Activated CD4-positive, alpha-beta T cell treated with anti-CD3 and anti-CD28 coated beads, Interleukin-2, amount 10 ng/mL, durations not matched to agents 24 days and 14 days (primary cell): ENCODE measurements around the gene MGLL. TPM values are rescaled to one million over a fixed set of nuclear protein-coding genes. Genes with fewer than 3 reads are reported as not detected.

Source experiments
- DNase-seq: peaks from one replicate; pipeline ENCODE4 v3.0.0; 2022
- H3K27ac Mint-ChIP-seq: one replicate; pipeline ENCODE4 v1.8.0; 2022; ENCODE audit warnings: mild to moderate bottlenecking, mixed read lengths
- H3K27me3 Mint-ChIP-seq: one replicate; pipeline ENCODE4 v1.8.0; 2022; ENCODE audit warnings: mixed read lengths
- H3K36me3 Mint-ChIP-seq: one replicate; pipeline ENCODE4 v1.8.0; 2022; ENCODE audit warnings: low read depth, mild to moderate bottlenecking, mixed read lengths
- H3K4me1 Mint-ChIP-seq: one replicate; pipeline ENCODE4 v1.8.0; 2021; ENCODE audit warnings: mixed read lengths
- H3K4me3 Mint-ChIP-seq: one replicate; pipeline ENCODE4 v1.8.0; 2022; ENCODE audit warnings: mild to moderate bottlenecking, moderate library complexity, mixed read lengths
- H3K9me3 Mint-ChIP-seq: one replicate; pipeline ENCODE4 v1.8.0; 2021; ENCODE audit warnings: mixed read lengths
- intact Hi-C: fragments of 100-400 bp; cut with micrococcal nuclease; formaldehyde crosslinking; loops from one replicate; pipeline ENCODE4 v1.15.1; 2023
- total RNA-seq: library from RNA; stranded (reverse); gene quantifications from 2 replicates; pipeline ENCODE4 v1.2.3, GENCODE V29; 2022

MGLL gene
- total RNA-seq, 1 donor from 2014 or later, result 2.3 TPM

DNA sequence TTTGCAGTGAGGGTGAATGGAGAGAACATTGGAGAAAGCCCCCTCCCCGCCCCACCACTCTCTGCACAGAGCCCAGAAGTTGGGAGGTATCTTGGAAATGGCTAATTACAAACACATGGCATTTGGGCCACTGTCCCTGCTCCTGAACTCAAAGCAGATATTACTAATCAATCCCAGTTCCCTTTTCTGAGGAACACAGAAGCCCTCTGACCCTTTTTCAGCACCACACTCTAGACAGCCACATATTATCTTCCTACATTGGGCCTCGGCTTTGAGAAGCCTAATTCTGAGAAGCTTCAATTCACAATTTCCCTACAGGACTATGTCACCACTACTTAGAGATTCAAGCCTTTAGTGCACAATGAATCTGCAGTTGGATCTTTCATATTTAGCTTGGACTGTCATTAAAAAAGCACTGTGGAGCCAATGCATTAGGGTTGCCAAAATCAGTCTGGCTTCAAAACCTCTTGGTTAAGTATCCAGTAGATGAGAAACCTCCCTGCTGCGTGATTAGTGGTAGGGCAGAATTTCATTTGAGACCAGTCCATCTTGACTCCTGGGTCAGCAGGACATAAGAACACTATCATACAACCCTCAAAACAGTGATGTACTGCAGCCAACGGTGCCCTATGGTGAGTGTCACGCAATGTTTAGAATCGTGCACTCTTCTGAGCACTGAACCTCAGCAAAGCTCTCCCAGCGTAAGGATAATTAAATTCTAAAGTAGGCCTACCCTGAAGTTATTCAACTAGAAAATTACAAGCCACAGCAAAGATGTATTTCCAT is 26.1 kb downstream of the MGLL start:
- peaks cover 7% of the 10 kb centered on the region for H3K9me3 Mint-ChIP-seq
- peaks cover 4% of the 10 kb centered on the region for H3K27me3 Mint-ChIP-seq
- H3K4me3 Mint-ChIP-seq, result no peak overlapping the region
- intact Hi-C loops, result no loop called here
- no peak overlapping the region for H3K27ac Mint-ChIP-seq
- H3K4me1 Mint-ChIP-seq, result peaks cover 11% of the 10 kb centered on the region
- H3K36me3 Mint-ChIP-seq, result no peaks in the 10 kb centered on the region
- DNase-seq, result no peak

- Mint-ChIP-seq H3K27me3 (peaks cover 10% of the 10 kb centered on the region), H3K36me3 (no peaks in the 10 kb centered on the region), H3K4me1 (peaks cover 7% of the 10 kb centered on the region), H3K9me3 (peaks cover 7% of the 10 kb centered on the region), H3K4me3 (no peak overlapping the region), H3K27ac (no peak overlapping the region)
- DNase-seq, result no peak
- intact Hi-C loops, result no loop called here
Observed at GRCh38 chr3:127794972-127795371, 27.3 kb downstream of the MGLL start.

- H3K4me3 Mint-ChIP-seq, result no peak overlapping the region
- H3K27ac Mint-ChIP-seq, result no peak overlapping the region
- intact Hi-C loops, result no loop called here
- no peaks in the 10 kb centered on the region for H3K36me3 Mint-ChIP-seq
- no peak for DNase-seq
- H3K4me1 Mint-ChIP-seq, result peaks cover 5% of the 10 kb centered on the region
- peaks cover 10% of the 10 kb centered on the region for H3K27me3 Mint-ChIP-seq
- H3K9me3 Mint-ChIP-seq, result peaks cover 7% of the 10 kb centered on the region
Observed at GRCh38 chr3:127794402-127794801, 27.9 kb downstream of the MGLL start.

- no peak overlapping the region for H3K4me3 Mint-ChIP-seq
- intact Hi-C loops, result no loop called here
- H3K36me3 Mint-ChIP-seq, result no peaks in the 10 kb centered on the region
- peaks cover 7% of the 10 kb centered on the region for H3K9me3 Mint-ChIP-seq
- H3K27me3 Mint-ChIP-seq, result peaks cover 10% of the 10 kb centered on the region
- no peak for DNase-seq
- H3K4me1 Mint-ChIP-seq, result peaks cover 5% of the 10 kb centered on the region
- H3K27ac Mint-ChIP-seq, result no peak overlapping the region
Observed at GRCh38 chr3:127792541-127793292, 29.6 kb downstream of the MGLL start.

DNA sequence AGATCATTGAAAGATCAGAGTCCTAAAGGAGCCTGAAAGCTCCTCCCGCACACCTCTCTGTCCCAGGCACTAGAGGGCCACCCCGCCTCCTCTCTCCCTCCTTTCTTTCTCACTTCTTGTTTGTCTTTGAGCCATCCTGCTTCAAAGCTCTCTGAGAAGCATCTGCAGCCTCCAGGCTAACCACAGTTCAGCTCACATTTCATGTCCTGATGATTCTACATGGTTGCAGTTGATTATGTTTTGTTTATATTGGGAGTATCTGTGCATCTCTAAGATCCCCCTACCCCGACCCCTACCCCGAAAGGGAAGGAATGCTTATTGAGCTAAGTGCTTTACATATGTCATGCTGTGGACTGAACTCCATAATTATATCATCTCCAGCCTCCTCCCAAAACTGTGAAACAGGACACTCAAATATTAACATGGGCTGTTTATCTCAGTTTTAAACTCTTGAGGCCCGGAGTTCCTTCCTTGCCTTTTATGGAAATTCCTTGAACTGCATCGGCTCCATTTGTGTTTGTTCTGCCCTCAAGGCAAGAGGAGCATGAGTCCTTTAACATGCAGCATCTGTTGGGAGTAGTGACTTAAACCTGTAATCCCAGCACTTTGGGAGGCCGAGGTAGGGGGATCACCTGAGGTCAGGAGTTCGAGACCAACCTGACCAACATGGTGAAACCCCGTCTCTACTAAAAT is 30.9 kb downstream of the MGLL start:
- Mint-ChIP-seq H3K9me3 (peaks cover 7% of the 10 kb centered on the region), H3K27ac (no peak overlapping the region), H3K4me3 (no peak overlapping the region), H3K27me3 (peaks cover 10% of the 10 kb centered on the region), H3K4me1 (peaks cover 5% of the 10 kb centered on the region), H3K36me3 (no peaks in the 10 kb centered on the region)
- DNase-seq, result peak; percentile 74
- intact Hi-C loops, result no loop called here

- Mint-ChIP-seq H3K4me1 (peaks cover 5% of the 10 kb centered on the region), H3K27ac (no peak overlapping the region), H3K36me3 (no peaks in the 10 kb centered on the region), H3K27me3 (peaks cover 10% of the 10 kb centered on the region), H3K9me3 (peaks cover 7% of the 10 kb centered on the region), H3K4me3 (no peak overlapping the region)
- intact Hi-C loops, result no loop called here
- DNase-seq, result no peak
Observed at GRCh38 chr3:127790882-127791183, 31.5 kb downstream of the MGLL start.

DNA sequence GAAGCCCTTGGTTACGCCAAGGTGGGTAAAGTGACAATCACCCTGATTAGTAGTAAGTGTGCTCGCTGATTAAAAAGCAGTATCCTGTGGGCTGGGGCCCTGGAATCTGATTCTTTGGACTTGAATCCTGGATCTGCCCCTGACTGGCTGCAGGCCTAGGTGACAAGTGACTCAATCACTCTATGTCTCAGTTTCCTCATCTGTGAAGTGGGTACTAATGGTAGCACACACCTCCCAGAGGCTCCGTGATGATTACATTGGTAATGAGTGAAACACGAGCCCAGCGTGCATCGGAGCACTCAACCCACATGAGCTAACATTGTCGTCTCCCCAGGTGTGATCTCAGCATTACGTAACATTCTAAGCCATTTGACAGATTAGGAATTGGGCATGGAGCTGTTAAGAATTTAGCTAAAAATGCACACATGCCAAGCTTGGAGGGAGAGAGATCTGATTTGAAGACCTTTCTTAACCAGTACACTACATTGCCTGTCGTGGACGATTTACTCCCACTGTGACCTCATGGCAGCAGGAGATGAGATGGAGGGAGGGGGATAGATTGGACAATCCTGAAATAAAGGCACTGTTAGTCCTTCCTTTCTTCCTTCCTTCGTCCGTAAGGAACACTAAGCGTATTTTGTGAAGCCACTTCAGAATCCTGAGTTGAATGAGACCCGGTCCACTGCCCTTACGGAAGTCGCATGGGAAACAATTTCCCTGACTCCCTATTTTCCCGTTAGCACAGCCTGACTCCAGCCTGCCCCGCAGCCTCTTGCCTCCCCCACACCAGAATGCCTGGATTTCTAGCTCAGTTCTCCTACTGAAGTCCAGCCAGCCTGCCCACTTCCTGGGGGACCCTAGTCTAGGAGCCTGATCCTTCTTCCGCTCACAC is 32.1 kb downstream of the MGLL start:
- Mint-ChIP-seq H3K27ac (no peak overlapping the region), H3K36me3 (no peaks in the 10 kb centered on the region), H3K4me3 (no peak overlapping the region), H3K9me3 (peaks cover 7% of the 10 kb centered on the region), H3K27me3 (peaks cover 10% of the 10 kb centered on the region), H3K4me1 (peaks cover 5% of the 10 kb centered on the region)
- intact Hi-C loops, result no loop called here
- DNase-seq, result no peak

DNA sequence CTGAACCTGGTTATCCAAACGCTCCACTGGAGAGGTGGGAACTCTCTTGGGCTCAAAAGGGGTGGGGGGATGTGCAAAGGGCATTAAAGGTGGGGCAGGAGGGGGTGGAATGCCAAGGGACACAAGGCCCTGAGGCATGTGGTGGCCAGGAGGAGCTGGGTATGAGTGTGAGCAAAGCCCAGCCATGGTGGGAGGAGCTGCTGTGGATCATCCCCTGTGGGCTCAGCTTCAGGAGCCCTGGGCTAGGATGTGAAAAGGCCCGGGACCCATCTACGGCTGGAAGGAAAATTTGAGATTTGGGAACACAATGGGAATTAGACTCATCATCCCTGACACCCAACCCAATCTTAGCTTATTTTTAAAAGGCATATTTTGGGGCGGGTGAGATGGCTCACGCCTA is 33.3 kb downstream of the MGLL start:
- H3K4me3 Mint-ChIP-seq, result no peak overlapping the region
- no peak for DNase-seq
- peaks cover 10% of the 10 kb centered on the region for H3K27me3 Mint-ChIP-seq
- H3K4me1 Mint-ChIP-seq, result peaks cover 5% of the 10 kb centered on the region
- no peak overlapping the region for H3K27ac Mint-ChIP-seq
- intact Hi-C loops, result no loop called here
- H3K36me3 Mint-ChIP-seq, result no peaks in the 10 kb centered on the region
- no peaks in the 10 kb centered on the region for H3K9me3 Mint-ChIP-seq

GRCh38 chr3:127788451-127788909 is 33.8 kb downstream of the MGLL start:
- Mint-ChIP-seq H3K4me3 (no peak overlapping the region), H3K27ac (no peak overlapping the region), H3K9me3 (no peaks in the 10 kb centered on the region), H3K27me3 (peaks cover 10% of the 10 kb centered on the region), H3K4me1 (peaks cover 5% of the 10 kb centered on the region), H3K36me3 (no peaks in the 10 kb centered on the region)
- intact Hi-C loops, result no loop called here
- DNase-seq, result no peak

DNA sequence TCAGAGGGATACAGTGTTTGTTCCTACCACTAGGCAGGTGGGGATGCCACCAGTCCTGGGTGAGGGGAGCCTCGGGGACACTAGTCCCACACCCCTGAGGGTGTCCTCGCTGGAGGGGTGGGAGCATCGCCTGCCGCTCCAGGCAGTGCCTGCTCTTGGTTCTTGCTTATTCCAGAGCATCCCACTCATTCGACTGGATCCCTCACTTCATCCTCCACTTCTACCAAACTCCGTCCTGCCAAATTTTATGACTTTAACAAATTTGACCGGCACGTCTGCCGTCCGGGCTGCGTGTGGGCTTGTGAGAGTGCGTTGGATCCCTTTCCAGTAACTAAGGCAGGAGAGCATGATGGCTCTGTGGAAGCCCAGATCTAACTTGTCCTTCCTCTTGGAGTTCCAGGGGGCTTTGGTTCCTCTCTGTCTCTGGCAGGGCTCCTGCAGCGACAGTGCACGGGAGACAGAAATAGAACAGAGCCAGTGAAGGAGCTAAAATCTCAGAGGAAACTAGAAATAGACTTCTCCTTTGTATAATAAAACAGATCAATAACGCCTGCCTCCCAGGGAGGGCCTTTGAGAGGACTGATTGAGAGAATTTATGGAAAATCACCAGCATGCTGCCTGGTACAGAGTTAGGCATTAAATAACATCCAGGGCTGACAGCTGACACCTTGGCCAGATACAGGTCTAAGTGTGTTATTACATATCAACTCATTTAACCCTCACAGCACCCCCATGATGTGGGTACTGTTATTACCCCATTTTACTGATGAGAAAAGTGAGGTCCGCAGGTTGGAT is 34.5 kb downstream of the MGLL start:
- intact Hi-C loops, result loop anchor here (2.0 kb wide), 1 partner anchor 29 kb away; no protein-coding TSS in a partner anchor
- no peaks in the 10 kb centered on the region for H3K36me3 Mint-ChIP-seq
- no peaks in the 10 kb centered on the region for H3K9me3 Mint-ChIP-seq
- DNase-seq, result no peak
- no peak overlapping the region for H3K4me3 Mint-ChIP-seq
- H3K27me3 Mint-ChIP-seq, result peaks cover 8% of the 10 kb centered on the region
- H3K4me1 Mint-ChIP-seq, result peaks cover 5% of the 10 kb centered on the region
- H3K27ac Mint-ChIP-seq, result no peak overlapping the region

GRCh38 chr3:127787071-127787490 is 35.2 kb downstream of the MGLL start:
- Mint-ChIP-seq H3K4me3 (no peak overlapping the region), H3K27me3 (peaks cover 5% of the 10 kb centered on the region), H3K4me1 (peaks cover 5% of the 10 kb centered on the region), H3K36me3 (no peaks in the 10 kb centered on the region), H3K27ac (no peak overlapping the region), H3K9me3 (no peaks in the 10 kb centered on the region)
- DNase-seq, result no peak
- intact Hi-C loops, result loop anchor here (2.0 kb wide), 1 partner anchor 30 kb away; no protein-coding TSS in a partner anchor

DNA sequence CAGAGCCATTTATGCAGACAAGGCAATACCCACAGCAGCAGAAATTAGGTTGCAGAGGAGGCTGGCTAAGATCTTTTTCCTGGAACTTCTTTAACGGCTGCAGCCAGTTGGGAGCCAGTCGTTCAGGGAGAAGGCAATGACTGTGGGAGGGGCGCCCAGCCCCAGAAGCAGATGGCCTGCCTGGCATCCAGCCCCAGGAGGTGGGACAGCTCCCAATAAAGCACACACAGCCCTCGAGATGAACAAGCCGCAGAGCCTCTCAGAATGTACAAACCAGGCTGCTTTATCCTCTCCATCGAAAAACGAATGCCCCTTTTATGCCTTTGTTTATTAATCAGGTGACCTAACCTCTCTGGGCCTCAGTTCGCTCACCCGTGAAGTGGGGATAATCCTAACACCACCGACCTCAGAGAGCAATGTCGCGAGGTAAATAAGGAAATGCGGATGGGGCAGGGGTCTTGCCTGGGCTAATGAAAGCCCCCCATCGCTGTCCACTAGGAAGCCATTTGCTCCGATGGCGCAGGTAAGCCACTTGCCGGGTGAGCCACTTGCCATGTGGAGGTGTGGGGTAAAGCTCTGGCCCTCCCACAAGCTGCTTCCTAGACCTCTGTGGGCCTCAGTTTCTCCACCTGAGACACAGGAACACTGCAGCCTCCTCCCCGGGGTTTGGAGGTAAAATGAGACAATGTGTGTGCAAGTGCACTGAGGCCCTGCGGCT is 35.8 kb downstream of the MGLL start:
- Mint-ChIP-seq H3K27ac (no peak overlapping the region), H3K4me1 (peaks cover 5% of the 10 kb centered on the region), H3K36me3 (no peaks in the 10 kb centered on the region), H3K27me3 (peaks cover 5% of the 10 kb centered on the region), H3K9me3 (no peaks in the 10 kb centered on the region), H3K4me3 (no peak overlapping the region)
- no peak for DNase-seq
- intact Hi-C loops, result loop anchor here (2.0 kb wide), 1 partner anchor 30 kb away; no protein-coding TSS in a partner anchor
